ENCODE measurements around the gene COPZ1. TPM values are rescaled to one million over a fixed set of nuclear protein-coding genes. Genes with fewer than 3 reads are reported as not detected.

The COPZ1 gene
- total and polyA plus RNA-seq, 2 donors (not counting 1 experiment from before 2014, with no cell fraction given) = 97.9 to 305 TPM

DNA sequence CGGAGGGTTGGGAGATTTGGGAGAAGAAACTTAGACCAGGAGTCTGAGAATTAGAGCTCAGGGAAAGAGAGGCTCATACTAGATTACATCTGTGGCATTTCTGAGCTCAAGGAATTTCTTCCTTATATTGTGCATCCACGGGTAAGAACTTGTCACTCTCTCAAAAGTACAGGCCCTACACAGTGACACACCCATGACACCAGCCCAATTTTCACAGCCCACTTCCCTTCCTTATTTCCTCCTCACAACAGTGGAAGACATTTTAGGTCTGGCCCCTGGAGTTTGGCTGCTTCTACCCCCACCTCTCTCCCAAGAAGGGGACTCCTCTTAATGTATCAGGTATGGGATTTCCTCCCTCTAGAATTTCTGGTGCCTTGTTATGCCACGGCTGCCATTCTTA, 68.8 kb downstream of the COPZ1 start:
- no peaks in the 10 kb centered on the region for H3K9me3 ChIP-seq (ENCODE audit: control insufficient read depth, insufficient read depth, low read depth, low read length)
- DNase-seq (ENCODE audit: low read depth in 2 of 2) = no peak
- H3K27ac ChIP-seq (ENCODE audit: insufficient read depth, low read length) = no peak overlapping the region
- no peak overlapping the region for H2AFZ ChIP-seq (ENCODE audit: low read length)
- no peaks in the 10 kb centered on the region for H4K20me1 ChIP-seq (ENCODE audit: control insufficient read depth, extremely low read depth, insufficient read depth, low read length)
- TF ChIP-seq CTCF (conservative IDR thresholded peaks at IDR 0.05 in 1 of 2, IDR thresholded peaks at IDR 0.05 in 1 of 2; ENCODE audit: low read depth in 1 of 2, low read length in 2 of 2) (no peak), EZH2 (IDR thresholded peaks at IDR 0.05; ENCODE audit: low read length, missing control alignments) (no peak)
- H3K9ac ChIP-seq (ENCODE audit: insufficient read depth, low read length) = no peak overlapping the region
- peaks cover 21% of the 10 kb centered on the region for H3K36me3 ChIP-seq (ENCODE audit: control insufficient read depth, insufficient read depth, low read length)
- H3K79me2 ChIP-seq (ENCODE audit: control insufficient read depth, insufficient read depth, low read length) = no peaks in the 10 kb centered on the region
- H3K27me3 ChIP-seq (ENCODE audit: control insufficient read depth, insufficient read depth, low read length) = no peaks in the 10 kb centered on the region
- H3K4me2 ChIP-seq (ENCODE audit: extremely low read depth, insufficient read depth, low read length) = no peak overlapping the region
- H3K4me1 ChIP-seq (ENCODE audit: control insufficient read depth, extremely low read depth, insufficient read depth, low read length) = no peaks in the 10 kb centered on the region
- no peak overlapping the region for H3K4me3 ChIP-seq (replicated peaks in 1 of 4; ENCODE audit: control extremely low read depth in 1 of 4, insufficient read depth in 1 of 4, low read depth in 3 of 4, low read length in 4 of 4)

- TF ChIP-seq CTCF (conservative IDR thresholded peaks at IDR 0.05 in 1 of 2, IDR thresholded peaks at IDR 0.05 in 1 of 2; ENCODE audit: low read depth in 1 of 2, low read length in 2 of 2) = peak; percentile 70 to 71
- no peak for TF ChIP-seq EZH2 (IDR thresholded peaks at IDR 0.05; ENCODE audit: low read length, missing control alignments)
- Histone ChIP-seq H3K36me3 (ENCODE audit: control insufficient read depth, insufficient read depth, low read length) (peaks cover 23% of the 10 kb centered on the region), H3K27me3 (ENCODE audit: control insufficient read depth, insufficient read depth, low read length) (no peaks in the 10 kb centered on the region), H4K20me1 (ENCODE audit: control insufficient read depth, extremely low read depth, insufficient read depth, low read length) (no peaks in the 10 kb centered on the region), H3K4me3 (replicated peaks in 1 of 4; ENCODE audit: control extremely low read depth in 1 of 4, insufficient read depth in 1 of 4, low read depth in 3 of 4, low read length in 4 of 4) (no peak overlapping the region), H2AFZ (ENCODE audit: low read length) (no peak overlapping the region), H3K9ac (ENCODE audit: insufficient read depth, low read length) (no peak overlapping the region), H3K9me3 (ENCODE audit: control insufficient read depth, insufficient read depth, low read depth, low read length) (no peaks in the 10 kb centered on the region), H3K27ac (ENCODE audit: insufficient read depth, low read length) (no peak overlapping the region), H3K4me2 (ENCODE audit: extremely low read depth, insufficient read depth, low read length) (no peak overlapping the region), H3K4me1 (ENCODE audit: control insufficient read depth, extremely low read depth, insufficient read depth, low read length) (no peaks in the 10 kb centered on the region), H3K79me2 (ENCODE audit: control insufficient read depth, insufficient read depth, low read length) (no peaks in the 10 kb centered on the region)
- DNase-seq (ENCODE audit: low read depth in 2 of 2) = peak; percentile 34 to 72
Measured at GRCh38 chr12:54394281-54394719, 69.4 kb downstream of the COPZ1 start.

DNA sequence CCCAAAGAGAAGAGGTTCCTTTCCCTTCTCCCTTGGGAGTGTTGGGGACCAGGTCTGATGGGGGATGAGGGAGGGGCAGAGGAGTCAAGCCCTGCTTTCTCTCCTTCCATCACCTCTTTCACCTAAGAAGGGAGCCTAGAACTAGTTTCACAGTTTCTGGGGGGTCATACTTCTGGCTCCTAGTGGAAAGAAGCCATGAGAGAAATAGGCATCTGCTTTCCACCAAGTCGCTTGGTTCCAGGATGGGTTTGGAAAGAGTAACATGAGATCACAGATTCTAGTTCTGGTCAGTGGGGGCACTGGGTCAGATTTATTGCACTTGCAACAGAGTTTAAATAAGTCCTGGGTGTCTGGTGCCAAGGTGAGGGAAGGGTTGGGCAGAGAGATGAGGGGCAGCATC, 70.1 kb downstream of the COPZ1 start:
- Histone ChIP-seq H3K9me3 (ENCODE audit: control insufficient read depth, insufficient read depth, low read depth, low read length) (no peaks in the 10 kb centered on the region), H3K9ac (ENCODE audit: insufficient read depth, low read length) (no peak overlapping the region), H3K4me2 (ENCODE audit: extremely low read depth, insufficient read depth, low read length) (no peak overlapping the region), H2AFZ (ENCODE audit: low read length) (no peak overlapping the region), H3K4me1 (ENCODE audit: control insufficient read depth, extremely low read depth, insufficient read depth, low read length) (no peaks in the 10 kb centered on the region), H3K4me3 (replicated peaks in 1 of 4; ENCODE audit: control extremely low read depth in 1 of 4, insufficient read depth in 1 of 4, low read depth in 3 of 4, low read length in 4 of 4) (no peak overlapping the region), H3K79me2 (ENCODE audit: control insufficient read depth, insufficient read depth, low read length) (no peaks in the 10 kb centered on the region), H4K20me1 (ENCODE audit: control insufficient read depth, extremely low read depth, insufficient read depth, low read length) (no peaks in the 10 kb centered on the region), H3K27me3 (ENCODE audit: control insufficient read depth, insufficient read depth, low read length) (no peaks in the 10 kb centered on the region), H3K36me3 (ENCODE audit: control insufficient read depth, insufficient read depth, low read length) (peaks cover 26% of the 10 kb centered on the region), H3K27ac (ENCODE audit: insufficient read depth, low read length) (no peak overlapping the region)
- DNase-seq (ENCODE audit: low read depth in 2 of 2) = no peak
- TF ChIP-seq CTCF (conservative IDR thresholded peaks at IDR 0.05 in 1 of 2, IDR thresholded peaks at IDR 0.05 in 1 of 2; ENCODE audit: low read depth in 1 of 2, low read length in 2 of 2) (no peak), EZH2 (IDR thresholded peaks at IDR 0.05; ENCODE audit: low read length, missing control alignments) (no peak)
